ENCODE data around the gene ACTN1.

DNA sequence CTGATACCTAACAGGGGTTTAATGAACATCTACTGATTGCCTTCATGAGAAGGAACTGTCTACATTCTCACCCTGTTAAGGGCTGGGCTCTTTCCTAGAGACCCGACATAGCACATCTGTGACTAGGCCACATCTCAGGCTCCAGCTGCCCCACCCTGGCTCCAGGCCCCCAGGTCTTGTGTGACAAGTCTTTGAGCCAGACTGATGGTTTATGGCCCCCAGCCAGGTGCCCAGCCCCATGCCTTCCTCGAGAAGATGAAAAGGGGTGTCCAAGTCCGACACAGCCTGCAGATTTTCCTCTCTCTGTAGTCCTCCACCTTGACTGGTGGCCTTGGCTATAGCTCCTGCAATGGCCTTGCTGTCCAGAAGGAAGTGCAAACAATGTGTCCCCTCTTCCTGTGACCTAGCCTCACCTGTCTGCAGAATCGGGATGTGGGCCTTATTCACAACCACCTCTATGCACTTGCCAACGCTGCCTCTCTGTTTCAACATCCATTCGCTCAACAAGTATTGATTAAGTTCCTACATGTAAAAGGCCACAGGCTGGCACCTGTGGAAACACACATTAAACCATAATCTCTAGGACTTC is 4.2 kb downstream of the ACTN1 start:
- no peak for TF ChIP-seq CTCF (IDR thresholded peaks at IDR 0.05; ENCODE audit: poor library complexity)
- no peak for TF ChIP-seq EZH2phosphoT487 (IDR thresholded peaks at IDR 0.05; ENCODE audit: low read depth, severe bottlenecking, unreplicated experiment)

Measured in hepatocyte (in vitro differentiated cells).